Liver (tissue), 9 donors: ENCODE results near the gene IGF2R. TPM values are rescaled to one million over a fixed set of nuclear protein-coding genes. Genes with fewer than 3 reads are reported as not detected.

ENCODE experiments used
- DNase-seq: peaks from one replicate; pipeline ENCODE4 v3.0.0-alpha.2; 2017; ENCODE audit warnings: low spot score
- H3K27ac ChIP-seq, 2 donors: one replicate each; pipeline ENCODE4 v1.7.0; 2013; ENCODE audit warnings: inconsistent platforms in 2 of 2, low read length in 2 of 2, control low read depth in 1 of 2, low read depth in 1 of 2, mild to moderate bottlenecking in 1 of 2
- H3K27me3 ChIP-seq, 4 donors: one replicate each; pipeline versions ENCODE4 v1.6.1 to v1.7.0; 2013; ENCODE audit warnings: low read length in 3 of 4, inconsistent platforms in 1 of 4, mild to moderate bottlenecking in 1 of 4, moderate library complexity in 1 of 4; ENCODE audit not compliant: control insufficient read depth in 4 of 4, insufficient read depth in 4 of 4
- H3K36me3 ChIP-seq, 4 donors: one replicate each; pipeline versions ENCODE4 v1.6.1 to v1.7.0; 2013; ENCODE audit warnings: low read length in 3 of 4, mild to moderate bottlenecking in 3 of 4, low read depth in 1 of 4, moderate library complexity in 1 of 4; ENCODE audit not compliant: control insufficient read depth in 4 of 4, insufficient read depth in 3 of 4
- H3K4me1 ChIP-seq, 4 donors: one replicate each; pipeline versions ENCODE4 v1.6.1 to v1.7.0; 2013; ENCODE audit warnings: low read length in 3 of 4, mild to moderate bottlenecking in 3 of 4, moderate library complexity in 1 of 4; ENCODE audit not compliant: control insufficient read depth in 4 of 4, insufficient read depth in 4 of 4
- H3K4me3 ChIP-seq, 3 donors: one replicate each; pipeline versions ENCODE4 v1.6.1 to v1.7.0; 2013; ENCODE audit warnings: low read length in 3 of 3, control low read depth in 1 of 3, low read depth in 1 of 3, mild to moderate bottlenecking in 1 of 3
- H3K9ac ChIP-seq, 2 donors: one replicate each; pipeline ENCODE4 v1.7.0; 2013; ENCODE audit warnings: low read length in 2 of 2, mild to moderate bottlenecking in 2 of 2, moderate library complexity in 2 of 2, control low read depth in 1 of 2, low read depth in 1 of 2
- H3K9me3 ChIP-seq, 4 donors: one replicate each; pipeline versions ENCODE4 v1.6.1 to v1.7.0; 2013; ENCODE audit warnings: low read length in 3 of 4; ENCODE audit not compliant: control insufficient read depth in 4 of 4
- ATF3 ChIP-seq: IDR thresholded peaks from 2 replicates; pipeline ENCODE4 v1.6.1; 2016; ENCODE audit warnings: antibody characterized with exemption
- CTCF ChIP-seq: fragments of 150-350 bp; IDR thresholded peaks from 2 replicates; pipeline ENCODE4 v1.5.1; 2017; ENCODE audit warnings: improper control_type of control experiment, low read depth, low read length; ENCODE audit not compliant: missing input control
- EGR1 ChIP-seq, 2 donors: IDR thresholded peaks; 2 replicates each; pipeline ENCODE4 v1.6.1; 2016 to 2018; ENCODE audit warnings: antibody characterized with exemption in 2 of 2, low read depth in 2 of 2
- FOXA1 ChIP-seq: IDR thresholded peaks from 2 replicates; pipeline ENCODE4 v1.6.1; 2016; ENCODE audit warnings: antibody characterized with exemption
- FOXA2 ChIP-seq: IDR thresholded peaks from 2 replicates; pipeline ENCODE4 v1.6.1; 2016; ENCODE audit warnings: antibody characterized with exemption
- GABPA ChIP-seq, 2 donors: IDR thresholded peaks in 1 of 2; conservative IDR thresholded peaks in 1 of 2; 2 replicates each; pipeline ENCODE4 v1.6.1; 2016; ENCODE audit warnings: antibody characterized with exemption in 2 of 2, mild to moderate bottlenecking in 1 of 2, moderate library complexity in 1 of 2
- HNF4A ChIP-seq, 2 donors: conservative IDR thresholded peaks; 2 replicates each; pipeline ENCODE4 v1.6.1; 2016; ENCODE audit warnings: antibody characterized with exemption in 2 of 2, mild to moderate bottlenecking in 2 of 2
- HNF4G ChIP-seq: IDR thresholded peaks from 2 replicates; pipeline ENCODE4 v1.6.1; 2016; ENCODE audit warnings: antibody characterized with exemption
- JUND ChIP-seq, 2 donors: IDR thresholded peaks; 2 replicates each; pipeline ENCODE4 v1.6.1; 2016; ENCODE audit warnings: antibody characterized with exemption in 2 of 2
- MAX ChIP-seq: IDR thresholded peaks from 2 replicates; pipeline ENCODE4 v1.6.1; 2016; ENCODE audit warnings: antibody characterized with exemption
- NR2F2 ChIP-seq: IDR thresholded peaks from 2 replicates; pipeline ENCODE4 v1.6.1; 2016; ENCODE audit warnings: antibody characterized with exemption
- RAD21 ChIP-seq, 2 donors: IDR thresholded peaks; 2 replicates each; pipeline ENCODE4 v1.6.1; 2016; ENCODE audit warnings: antibody characterized with exemption in 2 of 2, mild to moderate bottlenecking in 2 of 2
- REST ChIP-seq: IDR thresholded peaks from 2 replicates; pipeline ENCODE4 v1.6.1; 2016; ENCODE audit warnings: antibody characterized with exemption, mild to moderate bottlenecking
- RXRA ChIP-seq, 2 donors: IDR thresholded peaks; 2 replicates each; pipeline ENCODE4 v1.6.1; 2017 to 2018; ENCODE audit warnings: antibody characterized with exemption in 2 of 2, mild to moderate bottlenecking in 1 of 2
- SP1 ChIP-seq: IDR thresholded peaks from 2 replicates; pipeline ENCODE4 v1.6.1; 2018; ENCODE audit warnings: antibody characterized with exemption, mild to moderate bottlenecking
- TAF1 ChIP-seq: conservative IDR thresholded peaks from 2 replicates; pipeline ENCODE4 v1.6.1; 2016; ENCODE audit warnings: antibody characterized with exemption, mild to moderate bottlenecking
- YY1 ChIP-seq: IDR thresholded peaks from 2 replicates; pipeline ENCODE4 v1.6.1; 2016; ENCODE audit warnings: antibody characterized with exemption, mild to moderate bottlenecking
- ZBTB33 ChIP-seq: IDR thresholded peaks from 2 replicates; pipeline ENCODE4 v1.6.1; 2016; ENCODE audit warnings: antibody characterized with exemption
- WGBS: extraction: QIAGEN DNeasy Blood & Tissue Kit; methylation state at CpG from one replicate; pipeline ENCODE4 v1.1.7; 2013; 5-methylcytosine and 5-hydroxymethylcytosine counted together
- polyA plus RNA-seq, 2 donors: library from polyadenylated mRNA; stranded (reverse) in 1 of 2; unstranded in 1 of 2; fragments of 200-250 nt in 1 of 2; fragments of >200 nt in 1 of 2; fragmentation: Nextera tagmentation in 1 of 2; extraction: Ambion mirVana in 1 of 2; gene quantifications; one replicate each; pipeline versions ENCODE4 v1.2.1 to v1.2.3, GENCODE V29; 2013 to 2015
- total RNA-seq, 2 donors: library from RNA; depleted of rRNA; stranded (reverse); fragments of >200 nt; gene quantifications; one replicate each; pipeline ENCODE4 v1.2.3, GENCODE V29; 2014
- donor health status: healthy.
- donor health status: healthy.
- donor health status: healthy.
- donor health status: healthy.
- donor health status: healthy.

The IGF2R gene
- total and polyA plus RNA-seq, 4 donors, result 16.6 to 84.9 (median 45.7) TPM

GRCh38 chr6:160093061-160093460 lies 124.2 kb downstream of the IGF2R start (continued):
- TF ChIP-seq JUND (IDR thresholded peaks at IDR 0.05) (no peak), RXRA (IDR thresholded peaks at IDR 0.05) (peak in 1 of 2 donors; percentile 44), RAD21 (IDR thresholded peaks at IDR 0.05) (no peak), ATF3 (no peak), CTCF (no peak)

- no peak overlapping the region for H3K4me3 ChIP-seq
- H3K27ac ChIP-seq, result peak overlapping the region; percentile 47 to 70
- no peak for TF ChIP-seq HNF4G
- TF ChIP-seq FOXA1, result peak; percentile 40
- peak in 1 of 2 donors; percentile 25 for TF ChIP-seq RAD21 (IDR thresholded peaks at IDR 0.05)
- TF ChIP-seq FOXA2, result peak; percentile 69
- TF ChIP-seq ZBTB33, result no peak
- TF ChIP-seq EGR1 (IDR thresholded peaks at IDR 0.05; ENCODE audit: low read depth in 2 of 2), result no peak
- TF ChIP-seq CTCF, result no peak
- no peak for TF ChIP-seq ATF3
- TF ChIP-seq MAX, result no peak
- peak; percentile 37 to 59 for TF ChIP-seq HNF4A (conservative IDR thresholded peaks at IDR 0.05)
- peak in 1 of 2 donors; percentile 42 for TF ChIP-seq RXRA (IDR thresholded peaks at IDR 0.05)
- TF ChIP-seq NR2F2, result no peak
- TF ChIP-seq GABPA (IDR thresholded peaks at IDR 0.05 in 1 of 2, conservative IDR thresholded peaks at IDR 0.05 in 1 of 2), result no peak
- no peak for TF ChIP-seq JUND (IDR thresholded peaks at IDR 0.05)
- no peak for TF ChIP-seq REST
- no peak for TF ChIP-seq SP1
- no peak for TF ChIP-seq TAF1
- no peak for TF ChIP-seq YY1
- peaks cover 9 to 36% (median 27%) of the 10 kb centered on the region in 4 donors for H3K4me1 ChIP-seq
- WGBS, result 43% methylated on average over 4 of the region's 4 CpGs
- peaks cover 7 to 52% (median 40%) of the 10 kb centered on the region in 4 donors for H3K36me3 ChIP-seq
- H3K9ac ChIP-seq, result no peak overlapping the region
- H3K27me3 ChIP-seq, result no peaks in the 10 kb centered on the region
- H3K9me3 ChIP-seq, result no peaks in the 10 kb centered on the region
- no peak for DNase-seq
Observed at GRCh38 chr6:160093946-160094345, 125.1 kb downstream of the IGF2R start.
